ENCODE data around the gene SLC12A7. TPM values are rescaled to one million over a fixed set of nuclear protein-coding genes. Genes with fewer than 3 reads are reported as not detected.
A peak's percentile ranks its signal among the peaks of the same experiment; 100 is the strongest.

The SLC12A7 gene
- total and polyA plus RNA-seq, 2 donors: 10.2 to 23.8 TPM

- 95% methylated on average over 23 of the region's 23 CpGs for WGBS
- DNase-seq (ENCODE audit: extremely low spot score): no peak
- H3K27ac ChIP-seq (ENCODE audit: low read depth): no peak overlapping the region
- no peaks in the 10 kb centered on the region for H3K4me1 ChIP-seq (ENCODE audit: insufficient read depth)
- no peak overlapping the region for H3K4me3 ChIP-seq (ENCODE audit: low read depth, low read length)
- H3K36me3 ChIP-seq (ENCODE audit: insufficient read depth): no peaks in the 10 kb centered on the region
Measured at GRCh38 chr5:1115123-1115815, 3.4 kb upstream of the SLC12A7 start.

- 90% methylated on average over 19 of the region's 19 CpGs for WGBS
- H3K4me1 ChIP-seq (ENCODE audit: insufficient read depth): no peaks in the 10 kb centered on the region
- no peak overlapping the region for H3K4me3 ChIP-seq (ENCODE audit: low read depth, low read length)
- H3K27ac ChIP-seq (ENCODE audit: low read depth): no peak overlapping the region
- no peak for DNase-seq (ENCODE audit: extremely low spot score)
- H3K36me3 ChIP-seq (ENCODE audit: insufficient read depth): no peaks in the 10 kb centered on the region
Measured at GRCh38 chr5:1113805-1114586, 2.1 kb upstream of the SLC12A7 start.

- Histone ChIP-seq H3K4me3 (ENCODE audit: low read depth, low read length) (no peak overlapping the region), H3K36me3 (ENCODE audit: insufficient read depth) (no peaks in the 10 kb centered on the region), H3K4me1 (ENCODE audit: insufficient read depth) (no peaks in the 10 kb centered on the region), H3K27ac (ENCODE audit: low read depth) (no peak overlapping the region)
- WGBS: 86% methylated on average over 5 of the region's 5 CpGs
- no peak for DNase-seq (ENCODE audit: extremely low spot score)
Measured at GRCh38 chr5:1113332-1113690, 1.4 kb upstream of the SLC12A7 start.

- Histone ChIP-seq H3K27ac (ENCODE audit: low read depth) (no peak overlapping the region), H3K4me3 (ENCODE audit: low read depth, low read length) (no peak overlapping the region), H3K4me1 (ENCODE audit: insufficient read depth) (no peaks in the 10 kb centered on the region), H3K36me3 (ENCODE audit: insufficient read depth) (no peaks in the 10 kb centered on the region)
- 77% methylated on average over 13 of the region's 13 CpGs for WGBS
- no peak for DNase-seq (ENCODE audit: extremely low spot score)
Measured at GRCh38 chr5:1112596-1113331, 901 bp upstream of the SLC12A7 start.

- peak overlapping the region; percentile 46 for H3K27ac ChIP-seq (ENCODE audit: low read depth)
- peak overlapping the region; percentile 86 for H3K4me3 ChIP-seq (ENCODE audit: low read depth, low read length)
- WGBS: under 1% methylated on average over 43 of the region's 43 CpGs
- H3K4me1 ChIP-seq (ENCODE audit: insufficient read depth): no peaks in the 10 kb centered on the region
- DNase-seq (ENCODE audit: extremely low spot score): no peak
- no peaks in the 10 kb centered on the region for H3K36me3 ChIP-seq (ENCODE audit: insufficient read depth)
Measured at GRCh38 chr5:1111241-1111726, 579 bp downstream of the SLC12A7 start.

- WGBS: 56% methylated on average over 35 of the region's 35 CpGs
- Histone ChIP-seq H3K4me1 (ENCODE audit: insufficient read depth) (no peaks in the 10 kb centered on the region), H3K36me3 (ENCODE audit: insufficient read depth) (no peaks in the 10 kb centered on the region), H3K4me3 (ENCODE audit: low read depth, low read length) (peak overlapping the region; percentile 86), H3K27ac (ENCODE audit: low read depth) (peak overlapping the region; percentile 46)
- DNase-seq (ENCODE audit: extremely low spot score): no peak
Measured at GRCh38 chr5:1110307-1111240, 1.3 kb downstream of the SLC12A7 start.

- no peak overlapping the region for H3K4me3 ChIP-seq (ENCODE audit: low read depth, low read length)
- DNase-seq (ENCODE audit: extremely low spot score): no peak
- H3K27ac ChIP-seq (ENCODE audit: low read depth): no peak overlapping the region
- 88% methylated on average over 26 of the region's 26 CpGs for WGBS
- H3K4me1 ChIP-seq (ENCODE audit: insufficient read depth): no peaks in the 10 kb centered on the region
- no peaks in the 10 kb centered on the region for H3K36me3 ChIP-seq (ENCODE audit: insufficient read depth)
Measured at GRCh38 chr5:1109542-1110306, 2.1 kb downstream of the SLC12A7 start.

GRCh38 chr5:1108865-1109174 lies 3.0 kb downstream of the SLC12A7 start:
- no peak for DNase-seq (ENCODE audit: extremely low spot score)
- H3K4me1 ChIP-seq (ENCODE audit: insufficient read depth): no peaks in the 10 kb centered on the region
- WGBS: 82% methylated on average over 11 of the region's 11 CpGs
- H3K27ac ChIP-seq (ENCODE audit: low read depth): peak overlapping the region; percentile 28
- no peaks in the 10 kb centered on the region for H3K36me3 ChIP-seq (ENCODE audit: insufficient read depth)
- H3K4me3 ChIP-seq (ENCODE audit: low read depth, low read length): no peak overlapping the region

- Histone ChIP-seq H3K4me1 (ENCODE audit: insufficient read depth) (no peaks in the 10 kb centered on the region), H3K4me3 (ENCODE audit: low read depth, low read length) (no peak overlapping the region), H3K27ac (ENCODE audit: low read depth) (no peak overlapping the region), H3K36me3 (ENCODE audit: insufficient read depth) (no peaks in the 10 kb centered on the region)
- 85% methylated on average over 39 of the region's 39 CpGs for WGBS
- DNase-seq (ENCODE audit: extremely low spot score): no peak
Measured at GRCh38 chr5:1108023-1108864, 3.6 kb downstream of the SLC12A7 start.

- no peaks in the 10 kb centered on the region for H3K4me1 ChIP-seq (ENCODE audit: insufficient read depth)
- H3K4me3 ChIP-seq (ENCODE audit: low read depth, low read length): no peak overlapping the region
Measured at GRCh38 chr5:1107167-1108022, 4.5 kb downstream of the SLC12A7 start.

GRCh38 chr5:1106385-1107166 lies 5.3 kb downstream of the SLC12A7 start:
- 87% methylated on average over 23 of the region's 23 CpGs for whole genome bisulfite sequencing
- DNase-seq (ENCODE audit: extremely low spot score): no peak
- no peaks in the 10 kb centered on the region for H3K36me3 ChIP-seq (ENCODE audit: insufficient read depth)
- no peak overlapping the region for H3K27ac ChIP-seq (ENCODE audit: low read depth)
- H3K4me3 ChIP-seq (ENCODE audit: low read depth, low read length): no peak overlapping the region
- H3K4me1 ChIP-seq (ENCODE audit: insufficient read depth): no peaks in the 10 kb centered on the region

More at GRCh38 chr5:1107167-1108022, 4.5 kb downstream of the SLC12A7 start:
- no peak for DNase-seq (ENCODE audit: extremely low spot score)
- Histone ChIP-seq H3K27ac (ENCODE audit: low read depth) (no peak overlapping the region), H3K36me3 (ENCODE audit: insufficient read depth) (no peaks in the 10 kb centered on the region)
- WGBS: 77% methylated on average over 26 of the region's 26 CpGs

All from urinary bladder (tissue), 4 donors.